B cell (primary cell): Measurements from ENCODE around the gene DTWD2.

ENCODE experiments used
- CTCF ChIP-seq: fragments of 200-600 bp; IDR thresholded peaks from one replicate; pipeline ENCODE4 v1.8.0; 2022; ENCODE audit warnings: antibody characterized with exemption, mild to moderate bottlenecking
- EZH2 ChIP-seq: IDR thresholded peaks from 2 replicates; pipeline ENCODE4 v1.6.1; 2012; ENCODE audit warnings: borderline replicate concordance, low read depth, mild to moderate bottlenecking, moderate library complexity, low read length; ENCODE audit not compliant: insufficient read depth, poor library complexity, severe bottlenecking

DNA sequence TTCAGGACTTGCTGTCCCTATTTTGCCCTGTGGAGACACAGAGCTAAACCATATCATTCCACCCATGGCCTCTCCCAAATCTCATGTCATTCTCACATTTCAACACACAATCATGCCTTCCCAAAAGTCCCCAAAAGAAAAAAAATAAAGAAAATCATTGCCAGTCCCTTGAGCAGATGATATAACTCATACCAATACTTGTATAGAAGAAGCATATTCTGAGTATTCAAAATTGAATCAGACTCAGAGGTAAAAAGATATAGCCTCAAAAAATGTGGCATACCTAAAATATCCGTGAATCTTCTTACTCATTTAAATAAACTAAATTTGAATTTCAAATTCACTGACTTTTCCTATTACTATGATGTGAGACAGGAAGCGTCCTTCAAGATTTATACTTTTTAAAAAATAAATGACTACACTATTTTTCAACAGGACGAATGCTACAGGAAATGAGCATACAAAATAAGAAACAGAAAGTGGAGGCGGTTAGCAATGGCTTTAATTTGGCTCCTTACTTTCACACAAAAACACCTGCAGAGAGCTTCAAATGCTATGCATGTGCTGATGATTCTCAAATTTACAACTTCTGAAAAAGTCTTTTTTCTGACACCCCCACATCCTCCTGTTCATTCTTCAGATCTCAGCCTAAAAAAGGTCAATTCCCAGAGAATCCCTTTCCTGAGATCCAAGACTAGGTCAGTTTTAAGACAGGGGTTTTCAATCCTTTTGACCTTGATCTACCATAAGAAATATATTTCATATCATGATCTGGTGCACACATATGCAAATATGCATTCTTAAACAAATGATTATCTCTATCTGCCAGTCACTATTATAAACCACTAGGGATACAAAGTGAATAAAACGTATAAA lies 42.9 kb upstream of the DTWD2 start:
- TF ChIP-seq EZH2: no peak
- no peak for TF ChIP-seq CTCF
